Activated CD8-positive, alpha-beta memory T cell treated with anti-CD3 and anti-CD28 coated beads for 24 hours (primary cell): ENCODE data around the gene CPTP.

Experiments used
- DNase-seq: peaks from one replicate; pipeline ENCODE4 v3.0.0-alpha.2; 2020

Gene CPTP

GRCh38 chr1:1324524-1325287 is at the start of gene CPTP, which contains the start of gene INTS11:
TSS of gene CPTP (plus strand) at chr1:1324802. CDS start at chr1:1326911, 2,109 bp downstream.
TSS of gene INTS11 (minus strand) at chr1:1324660. CDS start at chr1:1324608, 52 bp downstream.
- DNase-seq: peak; percentile 98

GRCh38 chr1:1274931-1275431 is 49.6 kb upstream of the CPTP start:
- DNase-seq: no peak

GRCh38 chr1:1275836-1276235 is 48.8 kb upstream of the CPTP start:
- DNase-seq: no peak

- DNase-seq: no peak
Observed at GRCh38 chr1:1278620-1279019, 46.0 kb upstream of the CPTP start.

- DNase-seq: no peak
Observed at GRCh38 chr1:1279028-1279427, 45.6 kb upstream of the CPTP start.

- DNase-seq: no peak
Observed at GRCh38 chr1:1280782-1281481, 43.7 kb upstream of the CPTP start.

GRCh38 chr1:1281533-1282321 is 42.9 kb upstream of the CPTP start:
- DNase-seq: no peak

GRCh38 chr1:1282998-1283397 is 41.6 kb upstream of the CPTP start:
- no peak for DNase-seq

GRCh38 chr1:1283821-1284220 is 40.8 kb upstream of the CPTP start:
- no peak for DNase-seq

- no peak for DNase-seq
Observed at GRCh38 chr1:1284221-1285101, 40.1 kb upstream of the CPTP start.

GRCh38 chr1:1285102-1285571 is 39.5 kb upstream of the CPTP start:
- DNase-seq: no peak

GRCh38 chr1:1285611-1286311 is 38.8 kb upstream of the CPTP start:
- DNase-seq: no peak

- DNase-seq: no peak
Observed at GRCh38 chr1:1286313-1287261, 38.0 kb upstream of the CPTP start.

GRCh38 chr1:1287288-1288110 is 37.1 kb upstream of the CPTP start:
- DNase-seq: no peak

GRCh38 chr1:1290238-1290731 is 34.3 kb upstream of the CPTP start:
- peak; percentile 80 for DNase-seq

GRCh38 chr1:1291023-1291528 is 33.5 kb upstream of the CPTP start:
- no peak for DNase-seq

- peak; percentile 82 for DNase-seq
Observed at GRCh38 chr1:1291548-1292441, 32.8 kb upstream of the CPTP start.

- DNase-seq: no peak
Observed at GRCh38 chr1:1292442-1292779, 32.2 kb upstream of the CPTP start.
